H1 (cell line): Measurements from ENCODE around the gene CREBZF. TPM values are rescaled to one million over a fixed set of nuclear protein-coding genes. Genes with fewer than 3 reads are reported as not detected.

Source experiments
- ASH2L ChIP-seq: fragments of 200-600, 300-600 bp; sonication (generic); IDR thresholded peaks from one replicate; pipeline ENCODE4 v1.7.1; 2017; ENCODE audit warnings: low read length
- BACH1 ChIP-seq: IDR thresholded peaks from 2 replicates; pipeline ENCODE4 v1.6.1; 2012; ENCODE audit warnings: low read length, improper control_type of control experiment
- CREB1 ChIP-seq: IDR thresholded peaks from 2 replicates; pipeline ENCODE4 v1.6.1; 2012; ENCODE audit warnings: inconsistent platforms
- CTCF ChIP-seq, 3 experiments: IDR thresholded peaks; 1 replicate in 2 of 3; 2 replicates in 1 of 3; pipeline versions ENCODE4 v1.5.1 to v1.6.1; 2011; ENCODE audit warnings: low read length in 3 of 3, mild to moderate bottlenecking in 3 of 3, inconsistent platforms in 2 of 3, low read depth in 1 of 3, moderate library complexity in 1 of 3; ENCODE audit not compliant: insufficient read depth in 1 of 3; ENCODE audit errors: control extremely low read depth in 1 of 3
- E2F6 ChIP-seq: IDR thresholded peaks from 2 replicates; pipeline ENCODE4 v1.6.1; 2012; ENCODE audit warnings: inconsistent platforms
- JUND ChIP-seq: IDR thresholded peaks from 2 replicates; pipeline ENCODE4 v1.6.1; 2011; ENCODE audit warnings: mild to moderate bottlenecking, improper control_type of control experiment, low read length
- KDM5A ChIP-seq: fragments of 200-600 bp; IDR thresholded peaks from 2 replicates; pipeline ENCODE4 v1.7.1; 2012; ENCODE audit warnings: mild to moderate bottlenecking, low read length, inconsistent platforms, mixed read lengths
- MAFK ChIP-seq: IDR thresholded peaks from 2 replicates; pipeline ENCODE4 v1.6.1; 2012; ENCODE audit warnings: low read depth, mild to moderate bottlenecking, improper control_type of control experiment, low read length
- PHF8 ChIP-seq: fragments of 200-600 bp; sonication (generic); conservative IDR thresholded peaks from 2 replicates; pipeline ENCODE4 v1.7.1; 2012; ENCODE audit warnings: low read depth, mild to moderate bottlenecking, inconsistent platforms, low read length, moderate library complexity
- POLR2A ChIP-seq, 2 experiments: IDR thresholded peaks; 1 replicate in 1 of 2; 2 replicates in 1 of 2; pipeline ENCODE4 v1.6.1; 2011; ENCODE audit warnings: low read depth in 2 of 2, low read length in 2 of 2, mild to moderate bottlenecking in 2 of 2; ENCODE audit errors: control extremely low read depth in 1 of 2
- POLR2AphosphoS5 ChIP-seq: IDR thresholded peaks from 2 replicates; pipeline ENCODE4 v1.6.1; 2011; ENCODE audit warnings: low read depth, low read length
- RFX5 ChIP-seq: IDR thresholded peaks from 2 replicates; pipeline ENCODE4 v1.6.1; 2011; ENCODE audit warnings: low read depth, low read length, improper control_type of control experiment, borderline replicate concordance
- RNF2 ChIP-seq: fragments of 200-900, 300-1000 bp; sonication (generic); IDR thresholded peaks from 2 replicates; pipeline ENCODE4 v1.7.1; 2016; ENCODE audit warnings: borderline replicate concordance, low read depth, mild to moderate bottlenecking, antibody characterized with exemption, low read length; ENCODE audit not compliant: poor library complexity, severe bottlenecking; ENCODE audit errors: missing control alignments
- SIN3A ChIP-seq, 2 experiments: IDR thresholded peaks in 1 of 2; conservative IDR thresholded peaks in 1 of 2; 2 replicates each; pipeline ENCODE4 v1.6.1; 2011 to 2012; ENCODE audit warnings: low read length in 2 of 2, improper control_type of control experiment in 1 of 2, low read depth in 1 of 2, mild to moderate bottlenecking in 1 of 2
- SP4 ChIP-seq: IDR thresholded peaks from 2 replicates; pipeline ENCODE4 v1.6.1; 2012; ENCODE audit warnings: low read length, inconsistent platforms
- SRF ChIP-seq: IDR thresholded peaks from 2 replicates; pipeline ENCODE4 v1.6.1; 2011; ENCODE audit warnings: mild to moderate bottlenecking, low read depth, low read length, moderate library complexity
- SUZ12 ChIP-seq: fragments of 200-600 bp; sonication (generic); IDR thresholded peaks from 2 replicates; pipeline ENCODE4 v1.6.1; 2012; ENCODE audit warnings: mild to moderate bottlenecking, inconsistent platforms, low read length, moderate library complexity, mixed read lengths
- TAF1 ChIP-seq: IDR thresholded peaks from 2 replicates; pipeline ENCODE4 v1.6.1; 2011; ENCODE audit warnings: mild to moderate bottlenecking, low read depth, low read length
- TBP ChIP-seq: IDR thresholded peaks from 2 replicates; pipeline ENCODE4 v1.6.1; 2011; ENCODE audit warnings: low read depth, low read length, improper control_type of control experiment
- TCF12 ChIP-seq: IDR thresholded peaks from 2 replicates; pipeline ENCODE4 v1.6.1; 2011; ENCODE audit warnings: low read depth, mild to moderate bottlenecking, low read length
- ZNF274 ChIP-seq: IDR thresholded peaks from 2 replicates; pipeline ENCODE4 v1.7.0; 2012; ENCODE audit warnings: low read length, borderline replicate concordance; ENCODE audit errors: extremely low read depth
- polyA plus RNA-seq, 7 experiments: library from polyadenylated mRNA; depleted of rRNA in 3 of 7; stranded (reverse) in 5 of 7; unstranded in 2 of 7; fragments of >200 nt in 5 of 7; fragments of 200-250 nt in 2 of 7; gene quantifications; 1 replicate in 5 of 7; 2 replicates in 1 of 7; 4 replicates in 1 of 7; pipeline versions ENCODE4 v1.2.1 to v1.2.3, GENCODE V29; 2011 to 2013; ENCODE audit warnings: missing spikeins in 2 of 7, mixed read lengths in 2 of 7
- total RNA-seq: library from RNA; stranded (reverse); fragmentation: NEBNext Ultra II Directional; extraction: Animal tissue kit (Norgen Biotek cat#: 25700); gene quantifications from 2 replicates; pipeline ENCODE4 v1.2.1, GENCODE V29; 2021

The CREBZF gene
- total and polyA plus RNA-seq, 2 of the 8 experiments (the other 6 are each of a cell fraction or from before 2014, with no cell fraction given): 15.4 to 44.9 TPM

- TF ChIP-seq RNF2: no peak
- TF ChIP-seq POLR2A (IDR thresholded peaks at IDR 0.05; ENCODE audit: control extremely low read depth in 1 of 2, low read depth in 2 of 2, low read length in 2 of 2): peak; percentile 82 to 97
- peak; percentile 82 for TF ChIP-seq TBP
- TF ChIP-seq CTCF (IDR thresholded peaks at IDR 0.05; ENCODE audit: control extremely low read depth in 1 of 3, insufficient read depth in 1 of 3, low read depth in 1 of 3, low read length in 3 of 3): no peak
- no peak for TF ChIP-seq TCF12
- TF ChIP-seq SRF: no peak
- peak; percentile 91 for TF ChIP-seq BACH1
- TF ChIP-seq MAFK: peak; percentile 97
- TF ChIP-seq PHF8: peak; percentile 99
- no peak; the same call in 1 of the 2 replicates for TF ChIP-seq SP4
- TF ChIP-seq CREB1: peak; percentile 73
- peak; percentile 66 for TF ChIP-seq JUND
- peak; percentile 95 for TF ChIP-seq TAF1
- peak; percentile 97 for TF ChIP-seq POLR2AphosphoS5
- TF ChIP-seq ZNF274: no peak
- no peak for TF ChIP-seq KDM5A
- peak; percentile 51; the same call in 1 of the 2 replicates for TF ChIP-seq E2F6
- TF ChIP-seq RFX5: no peak
- TF ChIP-seq SIN3A (conservative IDR thresholded peaks at IDR 0.05 in 1 of 2, IDR thresholded peaks at IDR 0.05 in 1 of 2; ENCODE audit: low read depth in 1 of 2, low read length in 2 of 2): peak; percentile 46 to 84; a peak in 2 of 4 replicates
- no peak for TF ChIP-seq SUZ12
- TF ChIP-seq ASH2L: peak; percentile 65
These were observed at the start of gene CREBZF (continued) for GRCh38 chr11:85664615-85665481.
